ENCODE data around the gene ANO1. TPM values are rescaled to one million over a fixed set of nuclear protein-coding genes. Genes with fewer than 3 reads are reported as not detected.

The ANO1 gene
- total RNA-seq, 1 experiment from 2014 or later: 184 TPM

DNA sequence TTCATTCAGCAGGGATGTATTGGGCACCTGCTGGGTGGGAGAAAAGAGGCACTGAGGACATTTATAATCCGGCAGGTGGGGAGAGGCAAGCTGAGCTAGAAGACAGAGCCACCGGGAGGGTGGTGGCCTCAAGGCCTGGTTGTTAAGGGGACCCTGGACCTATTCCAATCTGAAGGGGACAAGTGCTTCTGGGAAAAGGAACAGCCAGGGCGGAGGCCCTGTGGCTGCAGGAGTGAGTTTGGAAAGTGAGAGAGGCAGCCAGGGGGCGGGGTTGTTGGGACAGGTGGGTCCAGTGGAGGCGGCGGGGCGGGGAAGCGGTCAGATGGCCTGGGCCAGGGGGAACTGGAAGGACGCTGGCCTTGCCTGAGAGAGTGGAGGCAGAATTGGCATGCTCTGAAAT lies 29.1 kb downstream of the ANO1 start:
- 0 out of 2 replicates have a peak, but pooled peaks cover 7% of the 10 kb centered on the region for H4K20me1 ChIP-seq (ENCODE audit: low read length)
- no peaks in the 10 kb centered on the region for H3K9me3 ChIP-seq (ENCODE audit: low read length)
- H3F3A ChIP-seq (ENCODE audit: low read length, unreplicated experiment): no peaks in the 10 kb centered on the region
- H3K36me3 ChIP-seq (ENCODE audit: low read depth, low read length): peaks cover 86% of the 10 kb centered on the region
- ATAC-seq: no peak
- CTCF ChIA-PET: no interaction called here
- POLR2A ChIA-PET (ENCODE audit: unreplicated experiment): no interaction called here
- H3K4me3 ChIP-seq (ENCODE audit: low read length): no peak overlapping the region
- H3K27me3 ChIP-seq (ENCODE audit: low read length): no peaks in the 10 kb centered on the region
- no peak overlapping the region for H3K9ac ChIP-seq (ENCODE audit: low read length)
- H3K4me2 ChIP-seq (ENCODE audit: low read length): no peak overlapping the region
- peaks cover 7% of the 10 kb centered on the region; the same call in 1 of the 2 replicates for H3K79me2 ChIP-seq (ENCODE audit: low read length)
- no peaks in the 10 kb centered on the region for H3K9me2 ChIP-seq (replicated peaks; ENCODE audit: low read length)
- no TSS peak for BruUV-seq (replicated peaks)
- H2AFZ ChIP-seq (ENCODE audit: low read length): no peak overlapping the region
- no peak for DNase-seq
- intact Hi-C loops (cut with micrococcal nuclease): no loop called here
- no peaks in the 10 kb centered on the region for H3K4me1 ChIP-seq (ENCODE audit: insufficient read depth, low read length)
- TF ChIP-seq EZH2phosphoT487 (IDR thresholded peaks at IDR 0.05; ENCODE audit: borderline replicate concordance, low read length) (no peak), CTCF (conservative IDR thresholded peaks at IDR 0.05; ENCODE audit: low read depth, low read length) (no peak), EZH2 (IDR thresholded peaks at IDR 0.05; ENCODE audit: low read length, unreplicated experiment) (no peak)
- no peak overlapping the region for H3K27ac ChIP-seq (ENCODE audit: low read length)

DNA sequence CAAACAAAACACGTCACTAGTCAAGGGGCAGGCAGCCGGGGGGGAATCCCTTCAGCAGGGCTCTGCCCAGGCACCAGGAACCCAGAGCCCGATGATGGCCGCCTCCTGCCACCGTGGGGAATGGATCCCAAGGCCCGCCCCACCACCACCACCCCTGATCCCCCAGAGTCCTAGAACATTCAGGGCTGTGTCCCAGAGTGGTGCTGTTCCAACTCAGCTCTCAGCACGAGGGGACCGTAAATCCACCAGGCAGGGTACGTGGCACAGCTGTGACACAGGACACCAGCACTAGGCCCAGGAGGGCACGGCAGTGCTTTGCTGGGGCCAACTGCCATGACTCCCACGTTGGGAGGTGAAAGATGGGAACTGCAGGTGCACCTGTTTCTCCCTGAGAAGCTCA lies 29.6 kb downstream of the ANO1 start:
- Histone ChIP-seq H3K36me3 (ENCODE audit: low read depth, low read length) (peaks cover 85% of the 10 kb centered on the region), H3K9me2 (replicated peaks; ENCODE audit: low read length) (no peaks in the 10 kb centered on the region), H4K20me1 (ENCODE audit: low read length) (0 out of 2 replicates have a peak, but pooled peaks cover 7% of the 10 kb centered on the region), H3K79me2 (ENCODE audit: low read length) (peaks cover 4% of the 10 kb centered on the region; the same call in 1 of the 2 replicates), H2AFZ (ENCODE audit: low read length) (no peak overlapping the region), H3K27ac (ENCODE audit: low read length) (no peak overlapping the region), H3K9ac (ENCODE audit: low read length) (no peak overlapping the region), H3F3A (ENCODE audit: low read length, unreplicated experiment) (no peaks in the 10 kb centered on the region), H3K9me3 (ENCODE audit: low read length) (no peaks in the 10 kb centered on the region), H3K4me3 (ENCODE audit: low read length) (no peak overlapping the region), H3K4me1 (ENCODE audit: insufficient read depth, low read length) (no peaks in the 10 kb centered on the region), H3K4me2 (ENCODE audit: low read length) (no peak overlapping the region), H3K27me3 (ENCODE audit: low read length) (no peaks in the 10 kb centered on the region)
- ATAC-seq: no peak
- intact Hi-C loops (cut with micrococcal nuclease): no loop called here
- TF ChIP-seq EZH2phosphoT487 (IDR thresholded peaks at IDR 0.05; ENCODE audit: borderline replicate concordance, low read length) (no peak), EZH2 (IDR thresholded peaks at IDR 0.05; ENCODE audit: low read length, unreplicated experiment) (no peak), CTCF (conservative IDR thresholded peaks at IDR 0.05; ENCODE audit: low read depth, low read length) (no peak)
- DNase-seq: no peak
- BruUV-seq (replicated peaks): no TSS peak
- POLR2A ChIA-PET (ENCODE audit: unreplicated experiment): no interaction called here
- CTCF ChIA-PET: no interaction called here

DNA sequence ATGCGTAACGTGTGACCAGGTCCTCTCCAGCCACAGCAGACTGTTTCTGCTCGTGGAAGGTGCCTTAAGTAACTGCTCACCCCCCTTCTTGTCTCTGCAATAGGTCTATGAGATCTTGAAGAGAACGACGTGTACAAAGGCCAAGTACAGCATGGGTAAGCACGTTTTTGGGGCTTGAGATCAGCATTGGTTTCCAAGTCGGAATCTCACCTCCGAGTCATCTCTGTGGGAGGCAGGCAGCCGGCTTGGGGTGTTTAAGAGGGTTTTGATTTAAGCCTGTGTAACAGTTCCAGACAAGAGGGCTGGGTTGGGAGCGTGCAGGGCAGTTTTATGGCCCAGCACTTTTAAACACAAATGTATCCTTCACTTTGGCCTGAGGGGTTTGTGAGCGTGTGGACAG lies 30.1 kb downstream of the ANO1 start:
- no peak overlapping the region for H3K9ac ChIP-seq (ENCODE audit: low read length)
- intact Hi-C loops (cut with micrococcal nuclease): no loop called here
- no peaks in the 10 kb centered on the region for H3K27me3 ChIP-seq (ENCODE audit: low read length)
- POLR2A ChIA-PET (ENCODE audit: unreplicated experiment): no interaction called here
- H3K27ac ChIP-seq (ENCODE audit: low read length): no peak overlapping the region
- no peaks in the 10 kb centered on the region for H3K4me1 ChIP-seq (ENCODE audit: insufficient read depth, low read length)
- no TSS peak for BruUV-seq (replicated peaks)
- H3K36me3 ChIP-seq (ENCODE audit: low read depth, low read length): peaks cover 83% of the 10 kb centered on the region
- ATAC-seq (no peak), DNase-seq (no peak)
- peaks cover 4% of the 10 kb centered on the region; the same call in 1 of the 2 replicates for H3K79me2 ChIP-seq (ENCODE audit: low read length)
- no peak overlapping the region for H3K4me2 ChIP-seq (ENCODE audit: low read length)
- no peaks in the 10 kb centered on the region for H3F3A ChIP-seq (ENCODE audit: low read length, unreplicated experiment)
- H3K4me3 ChIP-seq (ENCODE audit: low read length): no peak overlapping the region
- H2AFZ ChIP-seq (ENCODE audit: low read length): no peak overlapping the region
- H3K9me2 ChIP-seq (replicated peaks; ENCODE audit: low read length): no peaks in the 10 kb centered on the region
- H4K20me1 ChIP-seq (ENCODE audit: low read length): 0 out of 2 replicates have a peak, but pooled peaks cover 7% of the 10 kb centered on the region
- no peaks in the 10 kb centered on the region for H3K9me3 ChIP-seq (ENCODE audit: low read length)
- no peak for TF ChIP-seq EZH2 (IDR thresholded peaks at IDR 0.05; ENCODE audit: low read length, unreplicated experiment)
- no peak for TF ChIP-seq CTCF (conservative IDR thresholded peaks at IDR 0.05; ENCODE audit: low read depth, low read length)
- no peak for TF ChIP-seq EZH2phosphoT487 (IDR thresholded peaks at IDR 0.05; ENCODE audit: borderline replicate concordance, low read length)
- CTCF ChIA-PET: no interaction called here

All from PC-3 (cell line).